GM19438 (cell line): ENCODE results near the gene MYBBP1A.

Experiments used
- ATAC-seq: cut with Tn5 transposase; IDR thresholded peaks from one replicate; pipeline ENCODE4 v1.9.1; 2021; ENCODE audit warnings: low read depth; ENCODE audit not compliant: unreplicated experiment

Gene MYBBP1A

DNA sequence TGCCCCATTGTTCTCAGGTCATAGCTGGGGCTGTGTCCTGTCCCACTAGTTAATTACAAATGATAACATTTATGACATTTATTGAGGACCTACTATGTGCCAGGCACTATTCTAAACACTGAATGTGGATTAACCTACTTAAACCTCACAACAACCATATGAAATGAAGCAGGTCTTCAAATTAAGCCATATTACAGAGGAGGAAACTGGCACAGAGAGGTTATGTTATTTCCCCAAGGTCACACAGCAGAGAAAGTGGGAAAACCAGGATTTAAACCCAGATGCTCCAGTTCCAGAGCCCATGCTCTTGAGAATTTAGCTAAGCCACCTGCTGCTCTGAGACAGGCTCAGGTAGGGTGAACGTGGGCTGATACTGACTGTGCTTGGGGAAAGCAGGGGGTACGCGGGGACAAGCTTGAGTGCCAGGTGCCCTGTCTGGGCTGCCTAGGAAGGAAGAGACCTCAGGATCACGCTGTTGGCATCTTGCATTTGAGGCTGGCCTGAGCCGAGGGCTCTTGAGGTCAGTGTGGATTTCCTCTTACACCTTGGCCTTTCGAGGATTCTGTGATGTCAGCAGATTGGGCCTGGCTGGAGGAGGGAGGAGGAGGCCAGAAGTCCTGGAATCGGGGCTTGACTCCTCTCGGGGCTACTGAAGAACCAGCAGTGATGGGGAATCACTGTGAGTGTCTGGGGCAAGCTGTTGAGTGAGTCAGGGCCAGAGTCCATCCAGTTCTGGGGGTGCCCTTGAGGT, 47.6 kb downstream of the MYBBP1A start:
- ATAC-seq, result no peak

DNA sequence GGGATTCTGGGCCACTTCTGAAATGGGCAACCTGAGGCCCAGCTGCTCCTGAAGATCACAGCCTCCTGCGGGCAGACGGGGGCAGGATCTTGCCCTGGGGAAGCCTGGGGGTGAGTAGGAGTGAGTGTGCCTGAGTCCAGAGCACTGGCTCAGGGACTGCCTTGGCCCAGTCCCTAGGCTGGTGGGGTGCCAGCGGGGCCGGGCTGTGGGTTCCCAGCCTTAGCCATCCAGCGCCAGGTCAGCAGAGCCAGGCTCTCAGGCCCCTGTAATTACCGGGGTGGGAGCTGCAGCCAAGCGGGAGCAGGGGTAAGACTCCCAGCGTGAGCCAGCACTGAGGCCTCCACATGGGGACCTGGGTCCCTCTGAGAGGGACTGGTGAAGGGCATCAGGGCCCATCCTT, 48.3 kb downstream of the MYBBP1A start:
- no peak for ATAC-seq

DNA sequence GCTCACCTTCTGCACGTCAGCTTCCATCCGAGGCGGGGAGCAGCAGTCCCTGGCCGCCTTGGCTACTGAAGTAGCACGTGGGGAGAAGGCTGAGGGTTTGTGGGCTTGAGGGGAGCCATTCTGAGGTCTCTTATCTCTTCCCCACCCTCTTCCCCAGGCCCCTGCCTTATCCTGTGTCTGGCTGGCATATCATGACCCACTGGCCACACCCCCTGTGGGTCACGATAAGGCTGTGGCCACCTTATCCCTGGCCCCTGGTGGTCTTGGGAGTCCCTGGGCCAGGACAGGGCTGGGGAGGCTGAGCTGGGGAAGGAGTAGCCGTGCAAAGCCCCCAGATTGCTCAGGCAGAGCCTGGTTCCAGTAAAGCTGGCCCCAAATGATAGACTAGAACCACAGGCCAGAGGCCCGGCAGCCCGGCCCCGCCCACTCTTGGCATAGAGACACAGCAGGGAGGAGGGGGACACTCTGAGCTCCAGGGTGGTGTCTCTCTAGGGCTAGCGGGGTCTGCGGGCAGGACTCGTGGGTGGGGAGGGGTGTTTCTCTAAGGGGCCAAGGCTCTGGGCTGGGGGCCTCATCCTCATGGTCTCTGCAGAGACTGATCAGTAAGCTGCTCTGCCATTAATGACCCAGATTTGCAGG, 48.9 kb downstream of the MYBBP1A start:
- no peak for ATAC-seq

DNA sequence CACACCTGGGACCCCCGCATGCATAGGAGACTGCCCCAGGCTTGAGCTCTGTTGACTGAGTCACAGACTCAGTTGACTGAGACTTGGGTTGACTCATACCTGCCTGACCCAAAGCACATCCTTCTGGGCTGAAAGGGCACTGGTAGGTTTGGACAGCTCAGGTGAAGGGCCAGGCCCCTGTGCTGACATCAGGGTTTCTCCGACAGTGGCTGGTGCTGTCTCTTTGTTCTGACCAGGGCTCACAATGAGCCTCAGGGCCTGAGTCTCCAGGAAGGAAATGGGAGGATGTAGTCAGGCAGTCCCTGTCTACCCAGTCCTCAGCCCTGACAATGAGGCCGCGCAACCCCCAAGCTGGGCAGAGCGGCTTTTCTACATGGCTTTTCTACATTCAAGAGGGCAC, 50.0 kb downstream of the MYBBP1A start:
- ATAC-seq, result no peak

DNA sequence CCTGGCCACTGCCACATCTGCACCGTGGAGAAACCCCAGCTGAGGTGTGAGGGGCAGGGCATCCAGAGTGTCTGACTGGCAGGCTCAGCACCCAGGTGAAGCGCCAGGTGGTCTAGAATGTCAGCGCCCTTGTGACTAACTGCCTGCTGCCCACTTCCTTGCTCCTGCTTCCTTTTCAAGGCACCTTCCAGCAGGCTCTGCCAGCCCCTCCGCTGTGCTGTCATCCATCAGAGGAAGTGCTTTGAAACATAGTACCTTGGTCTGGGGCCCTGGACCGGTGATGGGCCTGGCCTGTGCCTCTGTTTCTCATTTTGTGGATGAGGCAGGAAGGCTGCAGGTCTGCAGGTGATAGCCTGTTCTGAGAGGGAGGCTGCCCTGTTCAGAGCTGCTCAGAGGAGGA, 51.0 kb downstream of the MYBBP1A start:
- no peak for ATAC-seq

DNA sequence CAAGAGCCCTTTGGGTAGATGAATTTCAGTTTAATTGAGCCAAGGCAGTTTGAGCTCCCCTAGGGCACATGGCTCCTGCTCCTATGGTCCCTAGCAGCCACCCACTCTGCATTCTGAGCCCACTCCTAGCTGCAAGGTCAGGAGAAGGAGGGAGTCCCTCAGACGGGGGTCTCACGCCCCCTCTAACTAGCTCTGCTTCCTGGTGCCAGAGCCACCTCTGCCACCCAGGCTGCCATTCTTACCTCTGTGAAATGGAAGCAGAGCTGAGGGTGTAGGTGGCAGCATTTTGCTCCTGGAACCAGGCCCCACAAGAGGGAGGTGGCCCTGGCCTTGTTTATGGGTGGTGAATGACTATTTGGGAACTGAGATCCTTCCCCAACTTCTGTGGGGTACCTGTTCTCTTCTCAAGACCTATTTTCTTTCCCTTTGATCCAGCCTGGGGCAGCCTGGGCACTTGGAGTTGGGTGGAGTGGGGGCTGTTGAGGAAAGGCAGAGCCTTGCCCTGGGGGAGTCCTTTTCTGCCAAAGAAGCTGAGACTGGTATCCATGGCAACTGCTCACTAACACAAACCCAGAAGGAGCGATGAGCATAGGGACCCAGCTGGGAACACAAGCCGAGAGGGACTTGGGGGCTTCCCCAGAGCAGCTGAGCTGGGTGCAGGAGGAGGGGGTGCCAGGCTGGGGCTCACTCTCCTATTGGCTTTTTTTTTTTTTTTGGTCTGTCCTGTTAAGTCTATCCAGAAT, 51.7 kb downstream of the MYBBP1A start:
- ATAC-seq, result no peak

DNA sequence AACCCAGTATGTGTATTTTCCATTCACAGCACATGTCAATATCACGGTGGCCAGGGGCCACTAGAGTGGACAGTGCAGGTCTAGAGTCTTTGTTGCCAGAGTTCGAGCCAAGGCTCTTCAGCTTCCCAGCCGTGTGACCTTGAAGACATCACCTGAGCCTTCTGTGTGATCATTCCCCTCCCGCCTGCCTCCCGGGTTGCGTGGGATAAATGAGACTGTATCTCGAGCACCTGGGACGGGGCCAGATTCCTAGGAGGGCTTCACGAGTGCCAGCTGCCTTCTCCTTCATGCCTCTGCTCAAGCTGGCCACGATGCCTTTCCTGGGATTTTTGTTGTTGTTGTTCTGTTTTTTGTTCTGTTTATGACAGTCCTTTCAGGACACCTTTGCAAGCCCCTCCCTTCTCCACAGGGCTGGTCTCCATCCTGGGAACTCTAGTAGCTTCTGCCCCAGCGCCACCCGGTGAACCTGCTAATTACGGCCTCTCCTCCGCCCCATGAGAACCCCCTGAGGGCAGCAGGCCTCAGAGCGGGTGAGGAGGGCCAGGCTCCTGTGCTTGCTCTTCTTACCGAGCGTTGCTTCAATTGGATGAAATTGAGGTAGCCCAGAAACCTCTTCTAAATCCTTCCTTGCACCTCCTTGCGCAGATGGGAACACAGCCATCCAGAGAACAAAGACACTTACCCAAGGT, 52.6 kb downstream of the MYBBP1A start:
- ATAC-seq, result no peak

DNA sequence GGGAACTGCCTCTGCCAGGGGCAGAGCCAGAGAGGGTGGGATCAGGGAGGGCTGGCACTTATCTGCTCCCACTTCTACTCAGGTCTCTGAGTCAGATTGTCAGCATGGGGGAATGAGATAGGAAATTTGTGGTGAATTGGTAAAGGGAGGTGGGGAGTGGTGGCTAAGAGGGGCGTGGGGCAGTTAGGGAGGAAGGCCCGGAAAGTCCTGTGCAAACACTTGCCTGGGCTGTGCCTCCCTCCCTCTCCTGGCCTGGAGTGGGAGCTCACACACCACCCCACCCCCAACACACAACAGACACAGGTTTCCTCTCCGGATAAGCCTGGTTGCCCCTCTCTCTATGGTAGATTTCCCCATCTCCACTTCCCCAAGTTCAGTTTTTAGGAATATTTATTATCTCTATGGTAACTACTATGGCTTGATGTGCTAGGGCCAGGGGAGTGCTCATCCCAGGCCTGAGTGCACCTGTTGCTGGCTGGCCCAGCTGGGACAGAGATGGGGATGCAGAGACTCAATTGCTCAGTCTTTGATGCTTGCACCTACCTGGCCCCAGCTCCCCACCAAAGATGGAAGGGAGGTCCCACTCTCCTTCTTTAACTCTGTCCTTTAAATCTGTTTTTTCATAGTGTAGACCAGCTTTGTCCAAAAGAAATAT, 53.8 kb downstream of the MYBBP1A start:
- no peak for ATAC-seq

DNA sequence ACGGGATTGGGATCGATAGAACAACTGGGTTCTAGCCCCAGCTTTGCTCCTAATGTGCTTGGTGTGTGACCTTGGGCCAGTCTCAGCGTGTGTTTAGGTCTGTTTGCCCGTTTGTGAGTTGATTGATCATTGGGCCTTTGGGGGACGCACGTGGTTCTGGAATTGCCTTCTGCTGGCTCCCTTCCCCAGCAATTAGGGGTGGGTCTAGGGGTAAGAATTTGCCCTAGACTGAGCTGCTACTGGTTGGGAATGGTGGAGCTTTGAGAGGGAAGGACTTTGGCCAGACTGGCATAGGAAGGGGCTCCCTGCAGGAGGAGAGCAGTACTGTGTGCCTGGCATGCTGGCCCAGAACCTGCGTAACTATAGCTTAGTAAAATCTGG, 55.0 kb downstream of the MYBBP1A start:
- ATAC-seq, result no peak

DNA sequence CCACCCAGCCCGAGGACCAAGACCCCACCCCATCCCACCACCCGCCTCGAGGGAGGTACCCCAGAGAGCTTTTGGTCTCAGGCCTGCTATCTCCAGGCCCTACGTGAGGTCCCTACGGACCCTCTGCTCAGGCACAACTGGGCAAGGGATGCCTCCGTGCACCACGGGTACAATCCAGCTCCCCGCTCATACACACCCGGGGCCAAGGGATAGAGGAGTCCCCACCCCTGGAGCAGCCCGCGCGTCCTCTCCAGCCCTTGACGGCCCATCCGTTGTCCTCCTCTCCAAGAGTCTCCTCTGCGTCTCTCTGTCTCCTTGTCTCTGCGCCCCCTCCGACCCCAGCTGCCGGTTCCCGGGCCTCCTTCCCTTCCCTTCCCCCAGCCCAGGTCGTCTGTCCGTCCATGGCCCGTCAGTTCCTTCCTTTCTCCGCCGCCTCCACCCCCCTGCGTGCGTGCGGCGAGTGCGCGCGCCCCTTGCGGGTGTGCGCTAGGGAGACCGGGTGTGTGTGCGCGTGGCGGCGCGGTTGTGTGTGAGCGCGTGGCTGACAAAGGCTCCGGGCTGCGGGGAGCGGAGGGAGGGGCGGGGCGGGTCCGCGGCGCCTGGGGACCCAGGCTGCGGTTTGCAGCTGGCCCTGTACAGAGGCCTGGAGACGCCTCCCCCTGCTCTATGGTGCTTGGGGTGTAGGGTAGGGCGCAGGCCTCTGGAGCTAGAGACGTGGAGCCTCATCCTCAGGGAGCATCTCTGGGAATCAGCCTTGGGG, 55.6 kb downstream of the MYBBP1A start:
- no peak for ATAC-seq

DNA sequence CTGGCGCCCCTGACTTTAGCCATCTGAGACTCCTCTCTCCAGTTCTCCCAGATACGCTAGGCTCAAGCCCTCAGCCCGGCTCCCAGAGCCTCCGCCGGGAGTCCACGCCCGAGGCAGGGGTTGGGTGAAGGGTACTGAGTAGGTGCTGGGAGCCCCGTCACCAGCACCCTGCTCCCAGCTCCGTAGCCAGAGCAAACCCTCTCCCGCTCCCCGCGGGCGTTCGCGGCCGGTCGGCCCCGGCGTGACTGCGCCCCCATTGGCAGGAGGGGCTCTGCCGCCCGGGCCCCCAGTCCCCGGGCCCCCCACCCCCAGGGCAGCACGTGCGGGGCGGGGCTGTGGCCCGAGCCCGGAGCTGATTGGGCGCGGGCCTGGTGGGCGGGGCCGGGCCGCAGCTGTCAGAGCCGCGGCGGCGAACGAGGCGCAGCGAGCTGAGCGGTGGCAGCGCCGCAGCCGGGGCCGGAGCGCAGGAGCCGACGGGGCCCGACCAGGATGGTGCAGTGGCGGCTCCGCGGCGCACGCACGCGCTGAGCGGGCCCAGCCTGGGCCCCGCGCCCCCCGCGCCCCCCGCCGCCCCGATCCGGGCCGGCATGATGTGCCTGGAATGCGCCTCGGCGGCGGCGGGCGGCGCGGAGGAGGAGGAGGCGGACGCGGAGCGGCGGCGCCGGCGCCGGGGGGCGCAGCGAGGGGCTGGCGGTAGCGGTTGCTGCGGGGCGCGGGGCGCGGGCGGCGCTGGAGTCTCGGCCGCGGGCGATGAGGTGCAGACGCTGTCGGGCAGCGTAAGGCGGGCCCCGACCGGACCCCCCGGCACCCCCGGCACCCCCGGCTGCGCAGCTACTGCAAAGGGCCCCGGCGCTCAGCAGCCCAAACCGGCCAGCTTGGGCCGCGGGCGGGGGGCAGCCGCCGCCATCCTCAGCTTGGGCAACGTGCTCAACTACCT, 56.5 kb downstream of the MYBBP1A start, which contains the start of gene SPNS2:
Gene SPNS2, plus strand, starts transcription at position 421 of the 937 bp plus-strand sequence. Its CDS starts 167 bp downstream, at position 588.
- peak; percentile 68 for ATAC-seq

DNA sequence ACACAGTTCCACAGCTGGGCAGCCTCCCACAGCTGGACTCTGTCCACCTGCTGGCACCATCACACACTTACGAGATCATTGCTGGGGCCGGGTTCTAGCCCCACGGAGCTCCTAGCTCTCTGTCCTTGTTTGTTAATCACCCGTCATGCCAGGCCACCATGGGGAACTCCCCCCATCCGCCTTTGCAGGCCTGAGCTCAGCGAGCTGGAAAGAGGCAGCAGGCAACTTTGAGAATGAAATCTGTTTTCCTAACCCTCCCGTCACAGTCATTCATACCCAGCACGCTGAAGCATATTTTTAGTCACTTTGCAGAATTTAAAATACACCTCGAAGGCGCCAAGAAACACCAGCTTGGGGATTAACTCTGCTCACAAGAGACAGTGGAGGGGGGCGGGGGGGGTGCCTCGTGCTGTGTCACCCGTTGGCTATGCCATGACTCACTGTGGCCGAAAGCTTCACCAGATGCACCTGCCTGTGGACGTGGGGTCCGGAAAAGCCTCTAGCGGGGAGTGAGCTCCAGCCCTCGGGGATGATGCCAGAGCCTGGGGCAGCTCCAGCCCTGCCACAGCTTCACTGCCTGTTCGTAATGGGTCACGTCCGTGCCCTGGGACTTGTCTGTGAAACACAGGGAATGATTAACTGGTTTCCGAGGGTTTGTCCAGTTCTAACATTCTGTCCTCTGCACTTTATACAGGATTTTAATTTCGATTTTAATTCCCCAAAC, 57.9 kb downstream of the MYBBP1A start:
- ATAC-seq, result no peak

DNA sequence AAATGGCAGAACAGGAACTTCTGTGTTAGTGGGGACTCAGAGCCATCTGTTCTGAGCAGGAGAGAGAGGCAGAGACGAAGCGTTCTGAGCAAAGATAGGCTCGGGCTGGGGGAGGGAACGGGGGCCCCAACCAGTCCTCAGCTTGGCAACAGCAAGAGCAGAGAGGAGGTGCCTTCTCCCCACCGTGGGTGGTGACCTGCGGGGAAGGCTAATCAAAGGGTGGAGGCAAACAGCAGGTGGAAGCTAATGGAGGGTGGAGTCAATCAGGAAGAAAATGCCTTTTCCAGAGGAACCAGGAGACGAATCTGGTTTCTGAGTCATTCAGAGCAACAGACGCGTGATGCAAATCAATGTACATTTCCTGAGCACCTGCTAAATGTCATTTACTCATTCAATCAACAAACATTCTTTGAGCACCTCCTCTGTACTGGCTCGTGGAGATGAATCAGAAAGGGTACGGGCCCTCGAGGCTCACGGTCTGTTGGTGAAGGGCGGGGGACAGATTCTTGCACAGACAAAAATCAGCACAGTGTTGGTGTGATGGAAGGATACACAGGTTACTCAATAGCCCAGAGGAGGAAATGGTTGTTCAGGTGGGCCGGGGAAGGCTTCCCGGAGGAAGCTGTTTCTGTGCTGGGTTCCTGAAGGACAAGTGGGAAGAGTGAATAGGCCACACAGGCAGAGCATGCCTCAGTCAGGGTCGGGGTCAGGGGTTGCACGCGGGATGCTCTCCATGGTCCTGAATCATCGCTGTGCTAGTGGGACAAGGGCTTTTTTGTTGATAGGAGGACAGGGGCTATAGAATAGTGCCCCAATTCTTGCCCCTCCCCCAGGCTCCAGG, 62.2 kb downstream of the MYBBP1A start:
- no peak for ATAC-seq

DNA sequence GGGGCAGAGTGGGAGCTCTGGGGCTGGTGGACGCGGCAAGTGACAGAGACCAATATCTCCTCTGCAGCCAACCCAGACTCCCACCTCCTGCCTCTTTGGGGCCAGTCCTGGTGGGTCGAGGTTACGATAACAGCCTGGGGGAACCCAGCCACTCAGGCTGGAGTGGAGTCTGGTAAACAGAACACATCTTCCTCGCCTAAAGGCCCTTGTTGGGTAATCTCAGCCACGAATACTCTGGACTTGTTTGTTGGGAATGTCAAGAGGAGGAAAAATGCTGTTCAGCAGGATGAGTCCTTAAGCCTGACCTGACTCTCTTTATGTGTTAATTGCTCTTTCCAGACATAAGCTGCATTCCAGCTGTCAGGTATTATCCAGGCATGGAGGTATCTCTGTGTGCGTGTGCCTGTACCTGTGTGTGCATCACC, 64.5 kb downstream of the MYBBP1A start:
- no peak for ATAC-seq

DNA sequence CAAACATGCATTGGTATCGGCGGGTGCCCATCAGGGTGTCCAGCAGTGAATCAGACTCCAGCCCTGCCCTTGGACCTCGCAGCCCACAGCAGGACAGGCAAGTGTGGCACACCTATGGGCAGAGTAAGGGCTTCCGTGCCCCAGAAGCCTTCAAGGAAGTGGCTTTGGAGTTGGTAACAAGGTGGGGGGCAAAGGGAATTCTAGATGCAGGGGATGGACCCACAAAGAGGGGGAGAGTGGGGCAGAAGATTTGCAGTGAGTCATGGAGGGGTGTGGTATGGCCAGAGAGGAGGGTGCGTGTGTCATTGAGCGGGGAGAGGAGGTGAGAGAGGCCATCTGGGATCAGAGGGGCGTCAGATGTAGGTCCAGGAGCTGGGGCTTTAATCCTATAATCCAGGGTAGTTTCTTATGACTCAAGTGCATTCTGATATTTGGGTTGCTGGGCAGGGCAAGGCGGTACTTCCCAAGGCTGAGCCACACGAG, 65.0 kb downstream of the MYBBP1A start:
- ATAC-seq, result no peak

DNA sequence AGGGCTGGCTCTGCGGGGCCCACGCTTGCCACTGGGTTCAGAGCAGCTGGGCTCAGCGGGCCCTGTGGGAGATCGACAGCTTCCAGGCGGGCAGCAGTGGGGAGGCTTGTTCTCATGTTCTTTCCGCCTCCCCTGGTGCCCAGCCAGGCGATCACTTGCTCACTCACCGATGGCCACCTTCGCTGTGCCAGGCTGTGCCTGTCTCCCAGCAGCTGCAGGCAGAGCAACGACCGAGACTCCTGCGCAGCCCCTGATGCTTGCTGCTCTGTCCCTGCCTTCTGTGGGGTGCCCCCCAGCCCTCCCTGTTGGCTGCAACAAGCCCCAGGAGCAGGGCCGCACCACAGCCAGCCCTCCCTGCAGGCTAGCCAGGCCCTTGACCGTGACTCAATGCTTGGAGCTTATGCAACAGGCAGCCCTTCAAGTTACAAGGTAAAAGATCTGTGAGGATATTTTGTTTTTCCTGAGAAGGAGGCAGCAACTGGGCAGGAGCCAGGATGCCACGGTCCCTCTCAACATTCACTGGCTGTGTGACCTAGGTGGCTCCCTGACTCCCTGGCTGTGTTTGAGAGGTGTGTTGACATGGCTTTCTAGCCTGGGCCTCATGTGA, 66.1 kb downstream of the MYBBP1A start:
- ATAC-seq, result no peak
